H1 (cell line): Measurements from ENCODE around the gene PAGE2B. TPM values are rescaled to one million over a fixed set of nuclear protein-coding genes. Genes with fewer than 3 reads are reported as not detected.

Source experiments
- CTCF ChIA-PET: fragments of 300-600 bp; sonication (Branson Sonifier 250); formaldehyde crosslinking; loops from one replicate; lab custom pipeline; 2021; ENCODE audit not compliant: partially characterized antibody; lab: Charles Lee
- POLR2A ChIA-PET: fragments of 300-600 bp; sonication (Branson Sonifier 250); formaldehyde crosslinking; loops from one replicate; lab custom pipeline; 2021; ENCODE audit warnings: inconsistent platforms; ENCODE audit not compliant: partially characterized antibody; lab: Charles Lee
- DNase-seq, 2 experiments: peaks; one replicate each; pipeline versions ENCODE4 v3.0.0 to v3.0.0-alpha.2; 2010 to 2022; ENCODE audit warnings: low spot score in 2 of 2, low read depth in 1 of 2, mixed read lengths in 1 of 2
- FAIRE-seq: peaks from 2 replicates; lab custom pipeline; 2011; peaks lifted over from hg19 to GRCh38; lab: Jason Lieb, UNC
- H2AFZ ChIP-seq: 2 replicates; pipeline ENCODE4 v1.8.1; 2012; ENCODE audit warnings: low read length, inconsistent platforms
- H2AK5ac ChIP-seq: 2 replicates; pipeline ENCODE4 v1.6.1; 2013; ENCODE audit warnings: low read depth, low read length
- H2BK120ac ChIP-seq: replicated peaks from 2 replicates; pipeline ENCODE3; 2013; ENCODE audit warnings: low read depth, low read length, inconsistent platforms
- H2BK12ac ChIP-seq: 2 replicates; pipeline ENCODE4 v1.6.1; 2013; ENCODE audit warnings: low read depth, low read length
- H2BK15ac ChIP-seq: 2 replicates; pipeline ENCODE4 v1.6.1; 2013; ENCODE audit warnings: low read length
- H2BK20ac ChIP-seq: 2 replicates; pipeline ENCODE4 v1.6.1; 2013; ENCODE audit warnings: low read length
- H2BK5ac ChIP-seq: 2 replicates; pipeline ENCODE4 v1.6.1; 2013; ENCODE audit warnings: low read depth, low read length
- H3K14ac ChIP-seq: 2 replicates; pipeline ENCODE4 v1.6.1; 2013; ENCODE audit warnings: inconsistent platforms; ENCODE audit not compliant: insufficient read length
- H3K18ac ChIP-seq: 2 replicates; pipeline ENCODE4 v1.6.1; 2013; ENCODE audit warnings: low read length; ENCODE audit errors: extremely low read depth
- H3K23ac ChIP-seq: 2 replicates; pipeline ENCODE4 v1.6.1; 2013; ENCODE audit warnings: inconsistent platforms; ENCODE audit not compliant: insufficient read length
- H3K23me2 ChIP-seq: 2 replicates; pipeline ENCODE4 v1.6.1; 2013; ENCODE audit warnings: low read depth, low read length
- H3K27ac ChIP-seq: 2 replicates; pipeline ENCODE4 v1.6.1; 2011; ENCODE audit warnings: low read depth, low read length, inconsistent platforms
- H3K27me3 ChIP-seq, 4 experiments: replicated peaks in 1 of 4; 1 replicate in 1 of 4; 2 replicates in 3 of 4; pipeline versions ENCODE4 v1.6.1 to v1.8.1; 2011 to 2013; ENCODE audit warnings: low read length in 3 of 4, mild to moderate bottlenecking in 3 of 4, inconsistent platforms in 2 of 4, mixed read lengths in 2 of 4, moderate library complexity in 1 of 4; ENCODE audit not compliant: control insufficient read depth in 3 of 4, insufficient read depth in 3 of 4; ENCODE audit errors: extremely low read depth in 1 of 4
- H3K36me3 ChIP-seq, 4 experiments: 2 replicates each; pipeline versions ENCODE4 v1.6.1 to v1.8.1; 2011 to 2013; ENCODE audit warnings: mild to moderate bottlenecking in 4 of 4, low read length in 3 of 4, moderate library complexity in 2 of 4, control low read depth in 1 of 4, inconsistent platforms in 1 of 4; ENCODE audit not compliant: insufficient read depth in 4 of 4, control insufficient read depth in 2 of 4
- H3K4ac ChIP-seq: replicated peaks from 2 replicates; pipeline ENCODE3; 2013; ENCODE audit warnings: low read length, low read depth, mixed read lengths, inconsistent platforms; ENCODE audit not compliant: insufficient read length
- H3K4me1 ChIP-seq, 4 experiments: replicated peaks in 1 of 4; 1 replicate in 1 of 4; 2 replicates in 3 of 4; pipeline versions ENCODE4 v1.6.1 to v1.8.1; 2011 to 2013; ENCODE audit warnings: low read length in 3 of 4, inconsistent platforms in 2 of 4, mixed read lengths in 1 of 4; ENCODE audit not compliant: insufficient read depth in 4 of 4, control insufficient read depth in 3 of 4
- H3K4me2 ChIP-seq, 2 experiments: 2 replicates each; pipeline versions ENCODE4 v1.6.1 to v1.8.1; 2011 to 2013; ENCODE audit warnings: low read depth in 2 of 2, low read length in 2 of 2, control low read depth in 1 of 2, inconsistent platforms in 1 of 2, mild to moderate bottlenecking in 1 of 2; ENCODE audit not compliant: insufficient read depth in 1 of 2
- H3K4me3 ChIP-seq, 4 experiments: fragments of 200-600, 300-600 bp in 1 of 4; sonication (generic), shearing (Covaris generic), sonication (Bioruptor Twin) in 1 of 4; 2 replicates each; pipeline versions ENCODE4 v1.5.1 to v1.8.1; 2011 to 2016; ENCODE audit warnings: low read length in 4 of 4, low read depth in 3 of 4, control low read depth in 2 of 4, inconsistent platforms in 2 of 4, mild to moderate bottlenecking in 2 of 4, mixed read lengths in 1 of 4, moderate library complexity in 1 of 4; ENCODE audit not compliant: insufficient read depth in 2 of 4; ENCODE audit errors: extremely low read depth in 1 of 4
- H3K56ac ChIP-seq: replicated peaks from 2 replicates; pipeline ENCODE3; 2013; ENCODE audit warnings: low read depth, mild to moderate bottlenecking, mixed read lengths, low read length, inconsistent platforms; ENCODE audit not compliant: insufficient read length
- H3K79me1 ChIP-seq: 2 replicates; pipeline ENCODE4 v1.6.1; 2013; ENCODE audit warnings: low read depth, low read length, control low read depth
- H3K79me2 ChIP-seq, 2 experiments: 2 replicates each; pipeline versions ENCODE4 v1.6.1 to v1.8.1; 2012 to 2013; ENCODE audit warnings: low read length in 2 of 2, mild to moderate bottlenecking in 2 of 2, inconsistent platforms in 1 of 2; ENCODE audit not compliant: insufficient read depth in 2 of 2, control insufficient read depth in 1 of 2
- H3K9ac ChIP-seq, 4 experiments: replicated peaks in 1 of 4; 1 replicate in 1 of 4; 2 replicates in 3 of 4; pipeline versions ENCODE4 v1.6.1 to v1.8.1; 2011 to 2013; ENCODE audit warnings: low read depth in 3 of 4, low read length in 3 of 4, control low read depth in 2 of 4, mild to moderate bottlenecking in 2 of 4, moderate library complexity in 2 of 4, inconsistent platforms in 1 of 4; ENCODE audit errors: extremely low read depth in 1 of 4
- H3K9me3 ChIP-seq, 2 experiments: 2 replicates each; pipeline versions ENCODE4 v1.6.1 to v1.8.1; 2012 to 2013; ENCODE audit warnings: mild to moderate bottlenecking in 2 of 2, moderate library complexity in 2 of 2, control low read depth in 1 of 2, inconsistent platforms in 1 of 2, low read depth in 1 of 2, low read length in 1 of 2, mixed read lengths in 1 of 2; ENCODE audit not compliant: insufficient read depth in 2 of 2
- H4K20me1 ChIP-seq, 2 experiments: replicated peaks in 1 of 2; 2 replicates each; pipeline versions ENCODE3 to v1.8.1; 2011 to 2013; ENCODE audit warnings: inconsistent platforms in 2 of 2, low read length in 2 of 2, mild to moderate bottlenecking in 1 of 2; ENCODE audit not compliant: insufficient read depth in 2 of 2, control insufficient read depth in 1 of 2
- H4K5ac ChIP-seq: 2 replicates; pipeline ENCODE4 v1.6.1; 2013; ENCODE audit warnings: low read length, low read depth, mixed read lengths, inconsistent platforms; ENCODE audit not compliant: insufficient read length
- H4K8ac ChIP-seq: 2 replicates; pipeline ENCODE4 v1.8.0; 2013; ENCODE audit warnings: mild to moderate bottlenecking, moderate library complexity, low read length, inconsistent platforms; ENCODE audit not compliant: insufficient read depth; ENCODE audit errors: extremely low read depth
- H4K91ac ChIP-seq: replicated peaks from 2 replicates; pipeline ENCODE3; 2013; ENCODE audit warnings: low read length, mixed read lengths, inconsistent platforms; ENCODE audit not compliant: insufficient read length
- ASH2L ChIP-seq: fragments of 200-600, 300-600 bp; sonication (generic); IDR thresholded peaks from one replicate; pipeline ENCODE4 v1.7.1; 2017; ENCODE audit warnings: low read length
- BACH1 ChIP-seq: IDR thresholded peaks from 2 replicates; pipeline ENCODE4 v1.6.1; 2012; ENCODE audit warnings: low read length, improper control_type of control experiment
- CREB1 ChIP-seq: IDR thresholded peaks from 2 replicates; pipeline ENCODE4 v1.6.1; 2012; ENCODE audit warnings: inconsistent platforms
- EP300 ChIP-seq, 2 experiments: IDR thresholded peaks; 1 replicate in 1 of 2; 2 replicates in 1 of 2; pipeline ENCODE4 v1.6.1; 2011 to 2012; ENCODE audit warnings: low read depth in 2 of 2, low read length in 2 of 2, mild to moderate bottlenecking in 2 of 2, borderline replicate concordance in 1 of 2, inconsistent platforms in 1 of 2, moderate library complexity in 1 of 2
- HDAC6 ChIP-seq: IDR thresholded peaks from one replicate; pipeline ENCODE4 v1.7.1; 2012; ENCODE audit warnings: low read depth, mild to moderate bottlenecking, inconsistent platforms, low read length, moderate library complexity
- MAFK ChIP-seq: IDR thresholded peaks from 2 replicates; pipeline ENCODE4 v1.6.1; 2012; ENCODE audit warnings: low read depth, mild to moderate bottlenecking, improper control_type of control experiment, low read length
- NANOG ChIP-seq: IDR thresholded peaks from 2 replicates; pipeline ENCODE4 v1.6.1; 2011; ENCODE audit warnings: low read length, low read depth, mild to moderate bottlenecking, inconsistent platforms; ENCODE audit not compliant: insufficient read depth, poor library complexity, severe bottlenecking
- POU5F1 ChIP-seq: IDR thresholded peaks from 2 replicates; pipeline ENCODE4 v1.6.1; 2011; ENCODE audit warnings: low read depth, mild to moderate bottlenecking, low read length, moderate library complexity
- RNF2 ChIP-seq: fragments of 200-900, 300-1000 bp; sonication (generic); IDR thresholded peaks from 2 replicates; pipeline ENCODE4 v1.7.1; 2016; ENCODE audit warnings: borderline replicate concordance, low read depth, mild to moderate bottlenecking, antibody characterized with exemption, low read length; ENCODE audit not compliant: poor library complexity, severe bottlenecking; ENCODE audit errors: missing control alignments
- RXRA ChIP-seq: IDR thresholded peaks from 2 replicates; pipeline ENCODE4 v1.6.1; 2011; ENCODE audit warnings: low read depth, mild to moderate bottlenecking, low read length, moderate library complexity; ENCODE audit not compliant: insufficient read depth
- SAP30 ChIP-seq: fragments of 300-600 bp; sonication (generic); IDR thresholded peaks from 2 replicates; pipeline ENCODE4 v1.7.1; 2012; ENCODE audit warnings: low read length, moderate library complexity, mild to moderate bottlenecking, inconsistent platforms; ENCODE audit not compliant: insufficient read depth, insufficient replicate concordance
- SRF ChIP-seq: IDR thresholded peaks from 2 replicates; pipeline ENCODE4 v1.6.1; 2011; ENCODE audit warnings: mild to moderate bottlenecking, low read depth, low read length, moderate library complexity
- TAF1 ChIP-seq: IDR thresholded peaks from 2 replicates; pipeline ENCODE4 v1.6.1; 2011; ENCODE audit warnings: mild to moderate bottlenecking, low read depth, low read length
- WGBS, 2 experiments: shearing (Covaris generic) in 1 of 2; methylation state at CpG; one replicate each; pipeline versions ENCODE4 v1.1.6 to v1.1.7; 2013 to 2015; ENCODE audit warnings: low lambda C conversion rate in 2 of 2, mixed read lengths in 2 of 2, inconsistent platforms in 1 of 2, low coverage in 1 of 2, missing lambda C conversion rate in 1 of 2; ENCODE audit not compliant: insufficient replicate concordance in 2 of 2, insufficient coverage in 1 of 2, insufficient read length in 1 of 2; ENCODE audit errors: extremely low coverage in 1 of 2, missing lambda C conversion rate in 1 of 2; 5-methylcytosine and 5-hydroxymethylcytosine counted together
- polyA plus RNA-seq, 7 experiments: library from polyadenylated mRNA; depleted of rRNA in 3 of 7; stranded (reverse) in 5 of 7; unstranded in 2 of 7; fragments of >200 nt in 5 of 7; fragments of 200-250 nt in 2 of 7; gene quantifications; 1 replicate in 5 of 7; 2 replicates in 1 of 7; 4 replicates in 1 of 7; pipeline versions ENCODE4 v1.2.1 to v1.2.3, GENCODE V29; 2011 to 2013; ENCODE audit warnings: missing spikeins in 2 of 7, mixed read lengths in 2 of 7
- total RNA-seq: library from RNA; stranded (reverse); fragmentation: NEBNext Ultra II Directional; extraction: Animal tissue kit (Norgen Biotek cat#: 25700); gene quantifications from 2 replicates; pipeline ENCODE4 v1.2.1, GENCODE V29; 2021
- TF ChIP-seq, protein P1 (sequence below): IDR thresholded peaks from 2 replicates; pipeline ENCODE4 v1.6.1; 2012; ENCODE audit warnings: inconsistent platforms

The PAGE2B gene
- total and polyA plus RNA-seq, 2 of the 8 experiments (the other 6 are each of a cell fraction or from before 2014, with no cell fraction given): not detected

DNA sequence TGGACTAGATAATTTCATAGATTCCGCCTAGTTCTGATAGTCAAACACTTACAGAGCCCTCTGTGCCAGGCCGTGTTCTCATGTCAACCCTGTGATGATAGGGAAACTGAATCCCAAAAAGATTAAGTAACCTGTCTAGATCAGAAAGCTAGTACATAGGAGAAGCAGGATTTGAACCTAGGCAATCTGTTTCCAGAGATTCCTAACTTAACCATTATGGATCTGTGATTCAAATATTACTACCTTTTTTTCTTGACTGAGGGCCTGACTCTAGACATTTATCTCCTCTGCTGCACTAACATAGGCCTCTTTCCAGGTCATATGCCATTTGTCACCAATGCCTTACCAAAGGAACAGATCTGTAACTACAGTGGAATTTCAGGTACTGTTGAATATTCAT, 45.5 kb upstream of the PAGE2B start:
- Histone ChIP-seq H3K56ac (no peak overlapping the region), H3K23ac (no peak overlapping the region), H2BK15ac (no peak overlapping the region), H3K18ac (no peak overlapping the region), H4K8ac (no peak overlapping the region), H3K23me2 (no peaks in the 10 kb centered on the region), H3K9ac (no peak overlapping the region), H3K14ac (no peak overlapping the region), H3K27me3 (no peaks in the 10 kb centered on the region), H2BK12ac (no peak overlapping the region), H3K79me2 (no peaks in the 10 kb centered on the region), H4K5ac (no peak overlapping the region), H3K36me3 (no peaks in the 10 kb centered on the region), H2AFZ (no peak overlapping the region), H3K79me1 (no peaks in the 10 kb centered on the region), H2AK5ac (no peak overlapping the region), H3K4me1 (peaks cover 0 to 3% (median 0%) of the 10 kb centered on the region in 4 experiments; a peak in 1 of 7 replicates), H3K4me2 (no peak overlapping the region), H4K20me1 (no peaks in the 10 kb centered on the region), H2BK20ac (no peak overlapping the region), H3K9me3 (no peaks in the 10 kb centered on the region), H3K4ac (no peak overlapping the region), H2BK120ac (no peak overlapping the region), H3K27ac (no peak overlapping the region), H3K4me3 (no peak overlapping the region), H2BK5ac (no peak overlapping the region), H4K91ac (no peak overlapping the region)
- FAIRE-seq (no peak), DNase-seq (no peak)
- ChIA-PET POLR2A (interaction anchor here (1.0 kb wide), 1 partner anchor 219 kb away, joined by 3 read pairs; no protein-coding TSS in a partner anchor), CTCF (no interaction called here)
- 85% methylated on average over 2 of the region's 2 CpGs; no CpG with 5 or more reads in 1 of the 2 experiments for WGBS, 2 experiments
- no peak for TF ChIP-seq SAP30
- TF ChIP-seq CREB1: no peak
- TF ChIP-seq, protein P1, sequence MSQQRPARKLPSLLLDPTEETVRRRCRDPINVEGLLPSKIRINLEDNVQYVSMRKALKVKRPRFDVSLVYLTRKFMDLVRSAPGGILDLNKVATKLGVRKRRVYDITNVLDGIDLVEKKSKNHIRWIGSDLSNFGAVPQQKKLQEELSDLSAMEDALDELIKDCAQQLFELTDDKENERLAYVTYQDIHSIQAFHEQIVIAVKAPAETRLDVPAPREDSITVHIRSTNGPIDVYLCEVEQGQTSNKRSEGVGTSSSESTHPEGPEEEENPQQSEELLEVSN: no peak
- no peak for TF ChIP-seq RNF2
- TF ChIP-seq POU5F1: no peak
- no peak for TF ChIP-seq HDAC6
- no peak for TF ChIP-seq MAFK
- TF ChIP-seq EP300 (IDR thresholded peaks at IDR 0.05; ENCODE audit: borderline replicate concordance in 1 of 2, low read depth in 2 of 2, low read length in 2 of 2): no peak
- TF ChIP-seq TAF1: no peak
- no peak for TF ChIP-seq RXRA
- no peak for TF ChIP-seq SRF
- TF ChIP-seq NANOG: no peak
- no peak for TF ChIP-seq BACH1
- TF ChIP-seq ASH2L: no peak
